GM18511 (cell line): ENCODE results near the gene WDR73.
A peak's percentile ranks its signal among the peaks of the same experiment; 100 is the strongest.

Source experiments
- ATAC-seq: cut with Tn5 transposase; IDR thresholded peaks from one replicate; pipeline ENCODE4 v1.9.1; 2021; ENCODE audit warnings: mild to moderate bottlenecking, moderate library complexity; ENCODE audit not compliant: unreplicated experiment

Gene WDR73

DNA sequence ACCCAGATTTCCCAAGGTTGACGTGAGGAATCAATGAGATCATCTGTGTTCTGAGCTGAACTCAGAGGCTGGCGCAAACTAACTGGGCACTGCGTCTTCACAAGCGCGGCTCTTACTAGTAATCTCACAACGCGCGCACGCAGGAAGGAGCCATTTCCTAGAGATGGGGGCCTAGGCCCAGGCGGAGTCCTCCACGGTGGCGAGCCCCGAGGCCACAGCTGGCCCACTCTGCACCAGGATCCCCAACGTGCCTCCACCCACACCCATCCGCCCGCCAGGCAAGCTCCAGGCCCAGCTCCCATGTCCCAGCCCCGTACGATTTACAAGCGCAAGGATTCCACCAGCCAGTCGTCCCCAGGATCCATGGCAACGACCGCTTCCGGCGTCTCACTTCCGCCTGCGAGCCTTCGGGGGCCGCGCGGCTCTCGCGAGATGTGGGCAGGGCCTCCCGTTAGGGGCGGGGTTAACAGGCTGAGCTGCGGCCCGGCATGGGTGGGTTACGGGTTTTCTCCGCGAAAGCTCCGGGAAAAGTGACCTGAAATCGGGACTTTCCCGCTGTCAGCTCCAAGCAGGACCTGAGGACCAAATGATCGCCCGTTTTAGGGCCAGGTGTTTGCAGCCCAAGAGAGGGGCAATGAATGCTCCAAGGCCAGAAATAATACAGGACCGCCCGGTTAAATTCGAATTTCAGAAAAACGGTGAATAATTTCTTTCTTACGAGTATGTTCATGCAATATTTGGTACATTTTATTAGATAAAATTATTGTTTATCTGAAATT, at the start of gene WDR73:
Gene WDR73 (minus strand): TSS at position 374 of the 779 bp plus-strand sequence. CDS start 9 bp downstream, at position 365.
- ATAC-seq, result peak; percentile 91

DNA sequence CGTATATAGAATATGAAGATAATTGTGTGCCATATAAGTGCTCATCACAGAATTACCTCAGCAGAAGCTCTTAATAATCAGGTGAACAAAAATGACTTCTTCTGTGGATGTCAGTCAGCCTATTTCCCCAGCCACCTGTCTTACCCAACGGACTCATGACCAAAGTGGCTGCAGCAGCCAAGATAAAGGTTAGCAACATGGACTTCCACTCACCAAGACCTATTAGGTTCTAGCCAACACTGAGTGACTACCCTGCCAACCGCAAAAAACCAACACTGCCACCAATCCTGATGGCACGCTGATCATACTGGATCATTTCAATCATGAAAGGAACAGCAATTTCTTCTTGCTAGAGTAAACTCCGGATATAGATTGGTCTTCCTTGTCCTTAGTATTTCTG, 49.7 kb upstream of the WDR73 start:
- ATAC-seq, result no peak

DNA sequence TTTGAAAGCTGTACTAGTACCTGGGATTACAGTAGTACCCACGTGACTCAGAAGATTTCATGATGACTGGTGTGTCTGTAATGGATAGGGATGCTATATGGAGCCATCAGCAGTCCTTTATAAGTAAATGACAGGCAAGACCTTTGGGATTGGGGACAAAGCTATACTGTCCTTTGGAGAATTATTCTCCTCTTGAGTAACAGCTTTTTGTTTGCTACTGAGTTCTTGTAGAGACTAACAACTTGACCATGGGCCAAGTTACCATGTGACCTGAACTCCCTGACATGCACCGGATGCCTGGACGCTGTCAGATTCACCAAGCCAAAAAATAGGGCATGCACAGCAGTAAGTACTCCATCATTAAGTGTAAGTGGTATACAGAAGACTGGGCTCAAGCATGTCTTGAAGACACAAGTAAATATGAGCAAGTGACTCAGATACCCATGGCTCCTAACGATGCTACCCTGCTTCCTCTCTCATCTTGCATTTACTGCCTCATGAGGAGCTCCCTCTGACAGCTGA, 48.9 kb upstream of the WDR73 start:
- ATAC-seq, result no peak

DNA sequence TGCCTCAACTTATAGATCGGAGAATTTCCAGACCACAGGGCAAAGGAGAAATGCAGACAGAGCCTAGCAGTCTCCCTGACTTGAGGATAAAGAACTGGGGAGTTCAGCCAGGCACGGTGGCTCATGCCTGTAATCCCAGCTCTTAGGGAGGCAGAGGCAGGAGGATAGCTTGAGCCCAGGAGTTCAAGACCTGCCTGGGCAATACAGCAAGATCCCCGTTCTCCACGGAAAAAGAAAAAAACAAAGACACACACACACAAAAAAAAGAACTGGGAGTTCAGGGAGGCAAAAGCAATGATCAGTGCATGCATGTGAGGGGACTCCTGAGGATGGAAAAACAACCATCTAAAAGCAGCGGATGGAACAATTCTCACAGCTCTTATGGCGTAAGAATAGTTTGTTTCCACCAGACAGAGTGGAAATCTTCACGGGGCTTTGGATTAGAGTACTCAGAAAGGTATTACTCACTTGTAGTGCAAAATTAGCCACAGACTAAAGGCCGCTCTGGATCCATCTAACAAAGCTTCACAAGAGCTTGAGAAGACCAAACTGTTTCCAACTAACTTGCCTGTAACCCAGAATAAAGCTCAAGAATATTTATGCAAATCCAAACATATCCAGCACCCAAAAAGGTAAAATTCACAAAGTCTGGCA, 45.6 kb upstream of the WDR73 start:
- ATAC-seq, result no peak

DNA sequence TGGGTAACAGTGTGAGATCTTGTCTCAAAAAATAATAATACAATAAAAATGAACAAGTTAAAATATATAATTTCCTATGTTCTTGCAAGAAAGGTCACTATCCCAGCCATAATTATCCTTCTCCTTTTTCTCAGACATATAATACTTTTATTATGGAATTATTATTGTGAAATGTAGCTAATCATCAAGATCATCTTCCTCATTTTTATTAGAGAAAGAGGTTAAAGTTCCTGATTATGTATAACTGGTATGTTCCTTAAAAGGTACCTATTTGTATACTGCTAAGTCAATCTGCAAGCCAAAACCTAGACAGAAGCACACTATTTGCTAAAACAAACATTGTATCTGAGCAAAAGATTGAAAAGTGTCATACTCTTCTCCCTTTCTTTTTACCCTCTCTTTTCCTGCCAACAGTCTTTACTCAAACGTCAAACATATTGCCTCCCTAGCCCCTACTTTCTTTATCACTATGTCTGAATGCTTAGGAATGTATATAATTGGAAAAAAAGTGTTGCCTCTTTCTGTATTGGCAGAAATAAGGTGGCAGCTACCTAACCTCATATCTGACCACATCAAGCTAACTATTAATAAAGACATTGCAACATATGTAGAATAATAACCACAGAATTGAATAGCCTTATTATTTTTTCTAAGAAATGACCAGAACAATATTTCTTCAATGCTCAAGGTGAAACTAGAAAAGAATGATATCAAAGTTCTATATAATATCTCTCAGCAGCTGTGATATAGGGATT, 43.3 kb upstream of the WDR73 start:
- ATAC-seq, result no peak

DNA sequence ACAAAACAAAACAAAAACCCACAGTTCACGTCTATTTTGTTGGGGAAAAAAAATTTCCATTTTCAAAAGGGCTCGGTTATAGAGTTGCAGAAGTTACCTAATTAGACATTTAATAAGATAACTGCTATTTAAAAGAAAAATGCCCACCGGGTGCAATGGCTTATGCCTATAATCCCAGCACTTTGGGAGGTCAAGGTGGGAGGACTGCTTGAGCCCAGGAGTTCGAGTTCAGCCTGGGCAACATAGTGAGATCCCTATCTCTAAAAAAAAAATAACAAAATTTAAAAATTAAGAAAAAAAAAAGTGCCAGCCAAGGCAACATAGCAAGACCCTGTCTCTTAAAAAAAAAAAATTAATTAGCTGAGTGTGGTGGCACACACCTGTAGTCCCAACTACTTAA, 42.7 kb upstream of the WDR73 start:
- no peak for ATAC-seq

DNA sequence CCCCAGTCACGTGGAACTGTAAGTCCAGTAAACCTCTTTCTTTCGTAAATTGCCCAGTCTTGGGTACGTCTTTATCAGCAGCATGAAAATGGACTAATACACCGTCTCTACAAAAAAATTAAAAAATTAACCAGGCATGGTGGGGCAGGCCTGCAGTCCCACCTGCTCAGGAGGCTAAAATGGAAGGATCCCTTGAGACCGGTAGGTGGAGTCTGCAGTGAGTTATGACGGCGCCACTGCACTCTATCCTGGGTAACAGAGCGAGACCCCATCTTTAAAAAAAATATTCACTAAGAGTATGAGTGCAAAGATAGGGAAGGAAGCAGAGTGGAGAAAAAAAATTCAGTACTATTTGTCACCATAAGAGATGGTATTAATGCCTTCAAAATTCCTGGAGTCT, 36.3 kb upstream of the WDR73 start:
- no peak for ATAC-seq

DNA sequence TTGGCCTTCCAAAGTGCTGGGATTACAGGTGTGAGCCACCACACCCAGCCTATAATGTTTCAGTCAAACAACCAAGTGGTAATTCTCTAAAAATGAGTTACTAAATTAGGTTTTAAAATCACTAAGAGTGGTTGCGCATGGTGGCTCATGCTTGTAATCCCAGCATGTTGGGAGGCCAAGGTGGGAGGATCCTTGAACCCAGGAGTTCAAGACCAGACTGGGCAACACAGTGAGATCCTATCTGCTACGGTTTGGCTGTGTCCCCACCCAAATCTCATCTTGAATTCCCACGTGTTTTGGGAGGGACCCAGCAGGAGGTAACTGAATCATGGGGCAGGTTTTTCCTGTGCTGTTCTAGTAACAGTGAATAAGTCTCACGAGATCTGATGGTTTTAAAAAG, 35.8 kb upstream of the WDR73 start:
- ATAC-seq, result no peak

DNA sequence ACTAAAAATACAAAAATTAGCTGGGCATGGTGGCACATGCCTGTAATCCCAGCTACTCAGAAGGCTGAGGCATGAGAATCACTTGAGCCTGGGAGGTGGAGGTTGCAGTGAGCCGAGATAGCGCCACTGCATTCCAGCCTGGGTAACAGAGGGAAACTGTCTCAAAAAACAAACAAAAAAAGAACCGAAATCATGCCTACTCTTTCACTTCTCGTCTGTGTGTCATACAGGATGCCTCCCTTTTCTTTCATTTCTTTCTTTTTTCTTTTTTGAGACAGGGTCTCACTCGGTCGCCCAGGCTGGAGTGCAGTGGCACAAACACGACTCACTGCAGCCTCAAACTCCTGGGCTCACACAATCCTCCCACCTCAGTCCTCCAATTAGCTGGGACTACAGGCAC, 32.4 kb upstream of the WDR73 start:
- peak; percentile 45 for ATAC-seq

DNA sequence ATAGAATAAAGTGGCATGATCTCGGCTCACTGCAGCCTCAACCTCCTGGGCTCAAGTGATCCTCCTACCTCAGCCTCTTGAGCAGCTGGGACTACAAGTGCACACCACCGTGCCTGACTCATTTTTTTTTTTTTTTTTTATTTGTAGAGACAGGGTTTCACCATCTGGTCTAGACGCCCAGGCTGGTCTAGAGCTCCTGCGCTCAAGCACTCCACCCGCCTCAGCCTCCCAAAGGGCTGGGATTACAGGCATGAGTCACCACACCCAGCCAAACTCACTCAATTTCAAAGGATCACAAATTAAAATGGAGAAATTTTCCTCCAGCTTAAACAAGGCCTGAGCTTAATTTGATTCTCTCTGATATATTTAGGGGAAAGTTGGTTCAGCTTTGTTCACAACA, 31.2 kb upstream of the WDR73 start:
- no peak for ATAC-seq

DNA sequence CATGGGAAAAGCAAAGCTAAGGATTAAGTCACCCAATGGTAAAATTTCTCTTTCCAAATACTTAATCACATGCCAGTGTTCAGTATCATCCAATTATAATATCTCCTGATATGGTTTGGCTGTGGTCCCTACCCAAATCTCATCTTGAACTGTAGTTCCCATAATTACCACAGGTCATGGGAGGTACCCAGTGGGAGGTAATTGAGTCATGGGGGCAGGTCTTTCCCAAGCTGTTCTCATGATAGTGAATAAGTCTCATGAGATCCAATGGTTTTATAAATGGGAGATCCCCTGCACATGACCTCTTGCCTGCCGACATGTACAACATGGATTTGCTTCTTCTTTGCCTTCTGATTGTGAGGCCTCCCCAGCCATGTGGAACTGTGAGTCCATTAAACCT, 30.0 kb upstream of the WDR73 start:
- no peak for ATAC-seq

DNA sequence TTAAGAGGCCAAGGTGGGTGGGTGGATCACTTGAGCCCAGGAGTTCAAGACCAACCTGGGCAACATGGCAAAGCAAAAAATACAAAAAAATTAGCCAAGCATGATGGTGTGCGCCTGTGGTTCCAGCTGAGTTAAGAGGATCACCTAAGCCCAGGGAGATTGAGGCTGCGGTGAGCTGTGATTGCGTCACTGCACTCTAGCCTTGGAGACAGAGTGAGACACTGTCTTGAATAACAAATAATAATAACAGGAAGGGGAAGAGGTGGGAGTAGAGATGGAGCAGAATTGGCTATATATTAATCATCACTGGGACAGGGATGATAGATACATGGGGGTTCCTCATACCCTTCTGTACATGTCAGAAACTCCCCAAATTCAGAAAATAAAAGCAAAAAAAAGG, 27.7 kb upstream of the WDR73 start:
- ATAC-seq, result no peak

DNA sequence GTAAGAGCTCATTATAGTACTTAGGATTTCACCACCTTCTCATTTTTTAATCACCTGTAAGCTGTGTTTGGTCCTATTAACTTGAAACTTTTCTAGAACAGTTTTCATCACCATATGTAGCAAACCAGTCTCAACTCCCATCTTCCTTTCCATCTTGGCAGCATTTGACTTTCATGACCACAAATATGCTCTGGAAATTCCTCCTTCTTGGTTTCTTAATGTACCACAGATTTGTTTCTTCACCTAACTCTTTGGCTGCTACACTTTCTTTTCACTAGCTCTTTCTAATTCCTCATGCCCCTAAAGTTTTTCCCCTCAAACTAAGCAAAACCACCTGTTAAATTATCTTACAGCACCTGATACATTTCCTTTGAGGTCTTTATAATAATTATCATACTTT, 17.1 kb upstream of the WDR73 start:
- ATAC-seq, result no peak

DNA sequence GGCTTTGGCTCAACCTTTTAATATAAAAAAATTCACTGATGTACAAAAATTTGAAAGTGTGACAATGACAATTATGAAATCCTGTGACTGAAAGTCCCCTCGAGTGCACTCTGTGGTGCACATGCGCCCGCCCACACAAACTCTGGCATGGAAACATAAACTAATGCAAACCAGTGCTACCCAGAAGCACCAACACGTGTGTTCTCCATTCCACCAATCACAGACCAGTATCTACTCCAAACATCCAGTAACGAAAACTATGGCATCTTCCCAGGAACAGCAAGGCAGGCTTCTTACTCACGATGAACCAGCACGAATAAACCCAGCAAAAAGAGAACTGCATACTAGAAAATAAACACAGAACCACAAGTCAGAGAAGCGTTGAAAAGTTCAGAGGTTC, 15.6 kb upstream of the WDR73 start:
- ATAC-seq, result no peak

DNA sequence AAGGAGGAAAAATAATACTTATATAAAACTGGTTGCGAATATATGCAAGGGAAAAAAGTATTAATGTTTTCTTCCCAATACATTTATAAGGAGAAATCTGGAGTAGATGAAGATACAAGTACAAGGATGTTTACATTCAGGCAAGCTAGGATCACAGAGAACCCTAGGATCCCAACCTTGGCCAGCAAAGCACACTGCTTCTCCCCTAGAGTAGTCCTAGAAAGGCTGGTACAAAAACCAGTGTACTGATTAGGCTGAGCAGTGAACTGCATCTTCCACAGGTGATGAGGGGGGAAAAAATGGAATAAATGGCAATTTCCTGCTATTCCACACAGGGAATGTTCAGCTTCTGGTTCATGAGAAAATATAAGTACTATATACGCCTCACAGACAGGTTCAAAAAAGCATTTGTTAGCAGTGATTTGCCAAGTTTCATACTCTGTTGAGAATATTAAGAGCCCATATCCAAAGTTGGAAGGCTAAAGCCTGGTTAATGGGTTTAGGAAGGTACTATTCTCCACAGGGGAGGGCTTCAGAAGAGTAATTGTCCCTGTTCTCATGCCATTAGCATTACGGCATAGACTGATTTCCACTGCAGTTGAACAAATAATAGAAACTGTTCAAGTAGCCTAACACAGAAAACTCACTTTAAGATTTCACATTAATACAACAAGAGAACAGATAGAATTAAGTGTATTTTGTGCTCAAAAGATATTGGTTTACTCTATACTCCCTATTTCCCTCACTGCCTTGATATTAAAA, 14.3 kb upstream of the WDR73 start:
- ATAC-seq, result no peak

DNA sequence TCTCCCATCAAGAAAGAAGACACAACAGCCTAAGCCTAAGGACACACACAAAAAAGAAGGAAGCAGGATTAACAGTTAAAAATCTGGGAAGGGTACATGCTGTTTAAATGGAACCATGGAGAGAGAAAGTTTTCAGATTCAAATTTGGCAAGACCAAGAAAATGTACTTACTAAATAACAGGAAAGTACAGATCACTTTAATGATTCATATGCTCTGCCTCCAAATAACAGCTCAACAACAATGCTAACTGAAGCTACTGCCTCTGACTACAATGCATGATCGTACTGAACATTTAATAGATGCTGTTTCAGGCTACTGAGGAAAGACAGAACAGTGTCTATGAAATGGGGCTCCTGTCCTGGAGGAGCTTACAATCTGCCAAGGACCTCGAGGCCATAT, 12.3 kb upstream of the WDR73 start:
- ATAC-seq, result no peak

DNA sequence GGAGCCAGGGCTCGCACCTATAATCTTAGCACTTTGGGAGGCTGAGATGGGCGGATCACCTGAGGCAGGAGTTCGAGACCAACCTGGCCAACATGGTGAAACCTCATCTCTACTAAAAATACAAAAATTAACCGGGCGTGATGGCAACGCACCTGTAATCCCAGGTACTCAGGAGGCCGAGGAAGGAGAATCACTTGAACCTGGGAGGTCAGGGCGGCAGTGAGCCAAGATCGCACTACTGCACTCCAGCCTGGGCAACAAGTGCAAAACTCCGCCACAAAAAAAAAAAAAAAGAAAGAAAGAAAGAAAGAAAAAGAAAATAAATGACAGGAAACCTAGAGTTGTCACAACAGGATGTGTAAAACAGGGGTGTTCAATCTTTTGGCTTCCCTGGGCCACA, 6.9 kb upstream of the WDR73 start:
- no peak for ATAC-seq

DNA sequence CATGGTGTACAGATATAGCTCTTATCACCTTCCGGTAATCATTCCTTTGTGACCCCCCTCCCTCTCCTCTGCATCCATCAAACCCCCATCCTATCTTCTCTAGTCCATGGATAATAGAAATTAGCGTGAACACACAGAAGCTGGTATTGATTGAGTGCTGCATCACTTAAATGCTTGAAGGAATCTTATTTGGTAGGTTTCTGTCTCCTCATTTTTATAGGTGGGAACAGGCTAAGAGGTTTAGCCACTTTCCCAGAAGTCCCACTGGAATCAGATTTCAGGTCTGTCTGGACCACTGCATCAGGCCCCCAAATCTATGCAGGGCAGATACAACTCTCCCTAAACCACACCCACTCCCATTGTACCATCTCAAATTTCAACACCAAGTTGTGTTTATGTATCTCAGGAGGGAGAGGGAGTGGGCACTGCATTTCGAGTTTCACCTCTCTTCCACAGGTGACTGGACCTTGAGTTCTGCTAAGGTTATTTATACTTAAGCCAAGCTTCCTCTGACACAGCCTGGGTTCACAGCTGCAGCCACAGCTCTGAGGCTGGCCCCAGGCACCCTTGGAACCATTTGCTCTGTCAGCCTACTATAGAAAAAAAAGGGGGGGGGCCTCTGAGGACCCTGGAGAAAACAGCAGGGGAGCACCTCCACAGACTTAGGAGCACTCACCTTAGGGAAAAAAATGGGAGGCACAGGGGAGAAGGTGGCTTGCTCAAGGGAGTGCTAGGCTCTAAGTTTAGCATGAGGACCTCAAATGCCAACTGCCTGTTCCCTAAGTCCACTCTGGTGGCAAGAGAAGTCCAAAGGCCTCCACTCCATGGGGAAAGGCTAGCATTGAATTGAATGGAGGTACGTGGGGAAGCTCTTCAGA, 6.1 kb upstream of the WDR73 start:
- no peak for ATAC-seq

DNA sequence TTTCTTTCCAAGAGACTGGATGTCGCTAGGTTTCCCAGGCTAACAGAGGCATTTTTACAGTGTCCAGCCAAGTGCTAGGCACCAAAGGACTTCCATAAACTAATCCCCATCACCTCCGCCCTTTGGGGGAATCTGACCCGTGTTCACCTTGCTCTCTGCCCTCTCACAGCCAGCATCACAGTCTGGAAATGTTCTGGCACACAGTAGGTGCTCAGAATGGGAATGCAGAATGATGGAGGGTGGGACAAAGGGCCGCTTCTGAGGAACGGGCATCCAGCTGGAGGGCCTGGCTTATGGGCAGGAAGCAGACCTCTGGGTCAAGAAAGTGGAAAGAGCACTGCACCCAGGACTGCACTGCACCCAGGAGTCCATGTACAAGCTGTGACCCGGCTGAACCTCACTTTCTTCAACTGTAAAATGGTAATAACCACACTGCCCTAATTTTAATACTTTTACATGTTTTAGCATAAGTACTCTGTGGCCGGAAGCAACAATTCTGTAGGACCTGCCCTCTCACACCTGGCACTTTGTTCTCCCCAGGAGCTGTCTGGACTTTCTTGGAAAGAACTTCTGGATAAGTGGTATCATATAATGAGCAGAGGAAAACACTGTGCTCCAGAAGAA, 4.8 kb upstream of the WDR73 start:
- no peak for ATAC-seq
